ENCODE measurements around the gene TDRD12. TPM values are rescaled to one million over a fixed set of nuclear protein-coding genes. Genes with fewer than 3 reads are reported as not detected.

Gene TDRD12
- total RNA-seq, 1 donor, result 0.36 TPM

- no peaks in the 10 kb centered on the region for H3K4me1 ChIP-seq (ENCODE audit: insufficient read depth, low read length)
- no peak overlapping the region for H3K4me3 ChIP-seq (ENCODE audit: insufficient read depth, low read length)
- DNase-seq (ENCODE audit: insufficient read length, low spot score, missing footprints), result no peak
- no peaks in the 10 kb centered on the region for H3K27me3 ChIP-seq (ENCODE audit: insufficient read depth, low read length)
- H3K4me2 ChIP-seq (ENCODE audit: insufficient read depth, low read length), result no peak overlapping the region
- no peaks in the 10 kb centered on the region for H4K20me1 ChIP-seq (ENCODE audit: insufficient read depth, low read length)
- TF ChIP-seq CTCF (IDR thresholded peaks at IDR 0.05; ENCODE audit: extremely low read depth, low read depth, low read length), result no peak
- no peaks in the 10 kb centered on the region for H3K79me2 ChIP-seq (ENCODE audit: insufficient read depth, low read length)
- no peak overlapping the region for H2AFZ ChIP-seq (ENCODE audit: low read length)
- no peaks in the 10 kb centered on the region for H3K9me3 ChIP-seq (ENCODE audit: low read depth, low read length)
- H3K36me3 ChIP-seq (ENCODE audit: insufficient read depth, low read length), result no peaks in the 10 kb centered on the region
- no peak overlapping the region for H3K27ac ChIP-seq (ENCODE audit: low read depth, low read length)
These were observed 88.7 kb downstream of the TDRD12 start for GRCh38 chr19:32808236-32808635.

GRCh38 chr19:32809254-32809653, 89.7 kb downstream of the TDRD12 start:
- TF ChIP-seq CTCF (IDR thresholded peaks at IDR 0.05; ENCODE audit: extremely low read depth, low read depth, low read length), result no peak
- H3K36me3 ChIP-seq (ENCODE audit: insufficient read depth, low read length), result no peaks in the 10 kb centered on the region
- no peaks in the 10 kb centered on the region for H3K9me3 ChIP-seq (ENCODE audit: low read depth, low read length)
- H3K79me2 ChIP-seq (ENCODE audit: insufficient read depth, low read length), result no peaks in the 10 kb centered on the region
- H4K20me1 ChIP-seq (ENCODE audit: insufficient read depth, low read length), result no peaks in the 10 kb centered on the region
- H3K27me3 ChIP-seq (ENCODE audit: insufficient read depth, low read length), result no peaks in the 10 kb centered on the region
- DNase-seq (ENCODE audit: insufficient read length, low spot score, missing footprints), result no peak
- no peak overlapping the region for H3K27ac ChIP-seq (ENCODE audit: low read depth, low read length)
- no peak overlapping the region for H2AFZ ChIP-seq (ENCODE audit: low read length)
- no peak overlapping the region for H3K4me2 ChIP-seq (ENCODE audit: insufficient read depth, low read length)
- H3K4me3 ChIP-seq (ENCODE audit: insufficient read depth, low read length), result no peak overlapping the region
- H3K4me1 ChIP-seq (ENCODE audit: insufficient read depth, low read length), result no peaks in the 10 kb centered on the region

DNA sequence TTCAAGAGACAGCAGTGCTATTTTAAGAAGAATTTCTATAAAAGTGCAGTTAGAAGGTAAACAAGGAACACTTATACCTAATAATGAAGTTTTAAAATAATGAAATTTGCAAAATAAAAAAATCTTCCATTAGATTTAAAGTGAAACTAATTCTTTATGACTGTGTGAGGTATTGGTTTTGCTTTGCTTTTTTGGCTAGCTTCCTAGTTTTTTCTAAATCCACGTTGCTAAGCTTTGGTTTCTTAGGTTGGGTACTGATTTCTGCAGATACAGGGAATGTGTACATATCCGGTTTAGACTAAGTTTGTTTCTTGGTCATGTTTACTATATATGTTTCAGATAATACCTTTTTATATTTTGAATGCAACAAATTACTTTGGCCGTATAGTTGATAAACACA, 90.2 kb downstream of the TDRD12 start:
- Histone ChIP-seq H2AFZ (ENCODE audit: low read length) (no peak overlapping the region), H4K20me1 (ENCODE audit: insufficient read depth, low read length) (no peaks in the 10 kb centered on the region), H3K79me2 (ENCODE audit: insufficient read depth, low read length) (no peaks in the 10 kb centered on the region), H3K4me2 (ENCODE audit: insufficient read depth, low read length) (no peak overlapping the region), H3K36me3 (ENCODE audit: insufficient read depth, low read length) (no peaks in the 10 kb centered on the region), H3K4me1 (ENCODE audit: insufficient read depth, low read length) (no peaks in the 10 kb centered on the region), H3K27ac (ENCODE audit: low read depth, low read length) (no peak overlapping the region), H3K4me3 (ENCODE audit: insufficient read depth, low read length) (no peak overlapping the region), H3K27me3 (ENCODE audit: insufficient read depth, low read length) (no peaks in the 10 kb centered on the region), H3K9me3 (ENCODE audit: low read depth, low read length) (no peaks in the 10 kb centered on the region)
- no peak for DNase-seq (ENCODE audit: insufficient read length, low spot score, missing footprints)
- no peak for TF ChIP-seq CTCF (IDR thresholded peaks at IDR 0.05; ENCODE audit: extremely low read depth, low read depth, low read length)

- Histone ChIP-seq H3K4me1 (ENCODE audit: insufficient read depth, low read length) (no peaks in the 10 kb centered on the region), H3K9me3 (ENCODE audit: low read depth, low read length) (no peaks in the 10 kb centered on the region), H2AFZ (ENCODE audit: low read length) (no peak overlapping the region), H3K4me3 (ENCODE audit: insufficient read depth, low read length) (no peak overlapping the region), H3K79me2 (ENCODE audit: insufficient read depth, low read length) (no peaks in the 10 kb centered on the region), H4K20me1 (ENCODE audit: insufficient read depth, low read length) (no peaks in the 10 kb centered on the region), H3K27ac (ENCODE audit: low read depth, low read length) (no peak overlapping the region), H3K36me3 (ENCODE audit: insufficient read depth, low read length) (no peaks in the 10 kb centered on the region), H3K27me3 (ENCODE audit: insufficient read depth, low read length) (no peaks in the 10 kb centered on the region), H3K4me2 (ENCODE audit: insufficient read depth, low read length) (no peak overlapping the region)
- no peak for TF ChIP-seq CTCF (IDR thresholded peaks at IDR 0.05; ENCODE audit: extremely low read depth, low read depth, low read length)
- DNase-seq (ENCODE audit: insufficient read length, low spot score, missing footprints), result no peak
These were observed 90.9 kb downstream of the TDRD12 start for GRCh38 chr19:32810452-32810851.

Measured in osteoblast (primary cell).